Activated T-cell treated with anti-CD3 and anti-CD28 coated beads, Interleukin-2, amount 50 U/mL, for 72 hours (primary cell): ENCODE results near the gene CCL14. TPM values are rescaled to one million over a fixed set of nuclear protein-coding genes. Genes with fewer than 3 reads are reported as not detected.
A peak's percentile ranks its signal among the peaks of the same experiment; 100 is the strongest.
"Not testable (repeated sequence)": the region's sequence is repeated elsewhere in the genome, so short reads cannot be mapped to it uniquely, and the experiment has no call there.

Experiments used
- ATAC-seq, 2 donors: fragments of 150-1000 bp; cut with Tn5 transposase; replicated peaks in 1 of 2; 2 replicates each; pipeline ENCODE4 v1.10.0; 2021; ENCODE audit warnings: moderate library complexity in 2 of 2, mild to moderate bottlenecking in 1 of 2
- DNase-seq, 2 donors: peaks; one replicate each; pipeline ENCODE4 v3.0.0; 2021 to 2022; ENCODE audit warnings: mixed read lengths in 1 of 2
- H3K27ac Mint-ChIP-seq: one replicate; pipeline ENCODE4 v1.8.0; 2022; ENCODE audit warnings: mild to moderate bottlenecking, moderate library complexity, mixed read lengths
- H3K27me3 Mint-ChIP-seq: one replicate; pipeline ENCODE4 v1.8.0; 2022; ENCODE audit warnings: low read depth, mixed read lengths
- H3K36me3 Mint-ChIP-seq, 2 donors: one replicate each; pipeline ENCODE4 v1.8.0; 2022; ENCODE audit warnings: mixed read lengths in 2 of 2, mild to moderate bottlenecking in 1 of 2; ENCODE audit not compliant: insufficient read depth in 2 of 2
- H3K4me1 Mint-ChIP-seq: one replicate; pipeline ENCODE4 v1.8.0; 2022; ENCODE audit warnings: low read depth, mixed read lengths
- H3K4me3 Mint-ChIP-seq, 2 donors: one replicate each; pipeline ENCODE4 v1.8.0; 2022; ENCODE audit warnings: mild to moderate bottlenecking in 2 of 2, mixed read lengths in 2 of 2, moderate library complexity in 2 of 2
- H3K9me3 Mint-ChIP-seq, 2 donors: one replicate each; pipeline ENCODE4 v1.8.0; 2022; ENCODE audit warnings: mixed read lengths in 2 of 2
- total RNA-seq, 2 donors: library from RNA; stranded (reverse); gene quantifications; one replicate each; pipeline ENCODE4 v1.2.3, GENCODE V29; 2022

Gene CCL14
- total RNA-seq, 2 donors from 2014 or later, result not detected

DNA sequence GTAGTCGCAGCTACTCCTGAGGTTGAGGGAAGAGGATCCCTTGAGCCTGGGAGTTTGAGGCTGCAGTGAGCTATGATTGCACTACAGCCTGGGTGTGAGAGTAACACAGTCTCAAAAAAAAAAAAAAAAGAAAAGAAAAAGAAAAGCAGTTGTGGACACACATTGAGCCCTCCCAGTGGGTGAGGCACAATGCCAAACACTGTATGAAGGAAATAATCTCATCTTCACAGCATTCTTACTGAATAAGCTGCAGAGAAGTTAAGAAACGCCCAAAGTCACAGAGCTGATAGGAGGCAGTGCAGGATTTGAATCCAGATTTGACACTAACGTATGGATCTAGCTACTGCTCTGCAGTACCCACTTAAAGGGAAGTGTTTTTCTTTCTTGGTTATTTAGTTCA lies 37.1 kb downstream of the CCL14 start:
- H3K27ac Mint-ChIP-seq, result no peak overlapping the region
- H3K4me1 Mint-ChIP-seq, result no peaks in the 10 kb centered on the region
- DNase-seq, result no peak
- no peaks in the 10 kb centered on the region for H3K9me3 Mint-ChIP-seq
- H3K36me3 Mint-ChIP-seq, result no peaks in the 10 kb centered on the region
- no peak overlapping the region for H3K4me3 Mint-ChIP-seq
- H3K27me3 Mint-ChIP-seq, result no peaks in the 10 kb centered on the region
- no peak for ATAC-seq

DNA sequence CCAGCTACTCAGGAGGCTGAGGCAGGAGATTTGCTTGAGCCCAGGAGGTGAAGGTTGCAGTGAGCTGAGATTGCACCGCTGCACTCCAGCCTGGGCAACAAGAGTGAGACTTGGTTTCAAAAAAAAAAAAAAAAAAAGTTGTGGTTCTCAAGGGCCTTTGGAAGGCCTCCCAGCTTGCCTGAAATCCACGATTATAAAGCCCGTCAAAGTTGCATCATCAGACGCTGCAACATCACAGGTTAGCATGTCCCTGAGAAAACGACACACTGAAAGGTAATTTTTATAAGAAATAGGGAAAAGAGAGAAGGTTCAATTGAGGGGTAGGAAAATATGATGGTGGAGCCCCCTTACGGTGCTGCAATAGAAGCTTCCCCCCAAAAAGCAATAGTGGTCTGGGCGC lies 38.4 kb downstream of the CCL14 start:
- no peak for ATAC-seq
- no peaks in the 10 kb centered on the region for H3K4me1 Mint-ChIP-seq
- DNase-seq, result no peak
- H3K9me3 Mint-ChIP-seq, result no peaks in the 10 kb centered on the region
- H3K27me3 Mint-ChIP-seq, result no peaks in the 10 kb centered on the region
- no peak overlapping the region for H3K27ac Mint-ChIP-seq
- H3K4me3 Mint-ChIP-seq, result no peak overlapping the region
- no peaks in the 10 kb centered on the region for H3K36me3 Mint-ChIP-seq

DNA sequence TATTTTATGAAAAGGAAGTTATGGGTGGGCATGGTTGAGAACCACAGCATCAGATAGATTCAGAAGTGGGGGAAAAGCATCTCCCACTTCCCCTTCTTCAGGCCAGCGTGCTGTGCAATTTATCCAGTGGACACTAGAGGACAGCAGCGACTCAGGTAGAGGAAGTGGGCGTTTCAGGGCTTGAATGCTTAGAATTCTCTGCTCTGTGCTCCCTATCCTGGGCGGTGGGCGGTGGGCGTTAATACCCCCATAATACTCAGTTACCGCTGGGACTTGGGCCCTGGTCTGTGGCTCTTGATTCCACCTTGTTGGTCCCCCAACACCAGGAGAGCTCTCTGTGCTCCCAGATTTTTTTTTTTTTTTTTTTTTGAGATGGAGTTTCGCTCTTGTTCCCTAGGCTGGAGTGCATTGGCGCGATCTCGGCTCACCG lies 39.4 kb downstream of the CCL14 start:
- peak; percentile 52 to 55 for DNase-seq
- H3K9me3 Mint-ChIP-seq, result no peaks in the 10 kb centered on the region
- ATAC-seq, result peak; percentile 51 to 69
- H3K27ac Mint-ChIP-seq, result no peak overlapping the region
- H3K36me3 Mint-ChIP-seq, result no peaks in the 10 kb centered on the region
- no peaks in the 10 kb centered on the region for H3K27me3 Mint-ChIP-seq
- no peak overlapping the region for H3K4me3 Mint-ChIP-seq
- no peaks in the 10 kb centered on the region for H3K4me1 Mint-ChIP-seq

DNA sequence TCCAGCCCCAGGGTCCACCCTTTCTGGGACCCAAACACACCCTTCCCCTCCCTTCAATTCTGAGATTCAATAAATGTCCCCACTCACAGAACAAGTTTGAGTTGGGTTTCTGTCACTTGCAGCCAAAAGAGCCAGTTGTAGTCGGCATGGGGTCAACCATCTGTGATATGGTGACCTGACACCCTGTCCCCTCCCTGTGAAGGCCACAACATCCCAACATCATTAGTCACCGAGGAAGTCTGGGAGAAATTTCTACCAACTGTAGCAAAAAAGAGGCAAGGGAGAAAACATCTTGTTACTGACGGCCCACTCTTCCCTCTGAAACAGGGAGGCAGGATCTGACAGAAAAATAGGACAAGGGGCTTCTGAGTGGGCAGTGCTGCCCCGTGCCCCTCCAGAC lies 42.4 kb downstream of the CCL14 start:
- Mint-ChIP-seq H3K27ac (no peak overlapping the region), H3K9me3 (no peaks in the 10 kb centered on the region), H3K36me3 (no peaks in the 10 kb centered on the region), H3K27me3 (no peaks in the 10 kb centered on the region), H3K4me3 (no peak overlapping the region), H3K4me1 (no peaks in the 10 kb centered on the region)
- DNase-seq (no peak), ATAC-seq (no peak)

DNA sequence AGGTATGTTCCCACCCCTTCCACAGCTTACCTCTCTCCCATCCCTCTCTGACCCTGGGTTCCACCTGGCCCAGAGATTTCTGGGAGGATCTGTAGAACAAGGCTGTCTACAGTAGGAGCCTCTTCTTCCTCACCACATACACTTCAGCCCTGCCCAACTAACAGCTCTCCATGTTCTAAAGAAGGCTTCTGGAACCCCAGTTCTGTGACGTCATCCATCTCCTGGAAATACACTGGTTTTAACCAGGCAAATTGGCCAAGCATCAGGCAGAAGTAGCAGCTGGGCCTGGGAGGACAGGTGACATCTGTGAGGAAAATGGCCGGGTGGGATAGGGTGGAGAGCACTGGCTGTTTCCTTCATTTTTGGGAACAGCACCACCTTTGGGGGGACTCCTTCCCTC lies 43.0 kb downstream of the CCL14 start, which contains the start of gene LYZL6:
TSS of gene LYZL6 (minus strand) at position 177 of the 400 bp plus-strand sequence. CDS start 4,357 bp downstream, outside the sequence.
- no peaks in the 10 kb centered on the region for H3K27me3 Mint-ChIP-seq
- DNase-seq (no peak), ATAC-seq (no peak)
- H3K9me3 Mint-ChIP-seq, result no peaks in the 10 kb centered on the region
- no peaks in the 10 kb centered on the region for H3K36me3 Mint-ChIP-seq
- no peak within 1 kb of the TSS for H3K4me3 Mint-ChIP-seq
- H3K4me1 Mint-ChIP-seq, result no peaks in the 10 kb centered on the region
- H3K27ac Mint-ChIP-seq, result no peak within 1 kb of the TSS

DNA sequence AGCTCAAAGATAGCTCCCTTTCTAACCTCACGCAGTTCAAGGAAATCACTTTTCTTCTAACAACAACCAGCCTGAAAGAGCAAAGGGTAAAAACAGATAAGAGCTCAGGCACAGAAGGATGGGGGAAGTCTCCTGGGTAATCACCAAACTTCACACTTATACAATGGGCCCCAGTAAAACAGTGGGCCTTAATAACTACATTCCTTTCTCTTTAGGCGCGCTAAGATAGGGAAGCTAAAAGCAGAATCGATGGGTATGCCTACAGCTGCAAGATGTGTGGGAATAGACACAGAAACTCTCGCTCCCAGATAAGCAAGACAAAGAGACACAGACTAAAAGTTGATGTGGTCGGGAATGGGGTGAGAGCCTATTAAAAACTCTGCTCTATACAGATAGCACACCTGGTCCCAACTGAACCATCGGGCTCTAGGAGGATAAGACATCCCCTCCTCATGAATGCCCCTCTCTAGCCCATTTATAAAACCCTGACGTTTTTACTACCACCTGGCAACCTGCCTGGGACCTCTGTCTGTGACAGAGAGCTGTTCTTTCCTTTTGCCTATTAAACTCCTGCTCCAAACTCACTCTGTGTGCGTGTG lies 43.8 kb downstream of the CCL14 start:
- Mint-ChIP-seq H3K4me1 (no peaks in the 10 kb centered on the region), H3K36me3 (no peaks in the 10 kb centered on the region), H3K9me3 (no peaks in the 10 kb centered on the region), H3K4me3 (no peak overlapping the region), H3K27ac (no peak overlapping the region), H3K27me3 (no peaks in the 10 kb centered on the region)
- no peak for DNase-seq
- ATAC-seq, result no peak

DNA sequence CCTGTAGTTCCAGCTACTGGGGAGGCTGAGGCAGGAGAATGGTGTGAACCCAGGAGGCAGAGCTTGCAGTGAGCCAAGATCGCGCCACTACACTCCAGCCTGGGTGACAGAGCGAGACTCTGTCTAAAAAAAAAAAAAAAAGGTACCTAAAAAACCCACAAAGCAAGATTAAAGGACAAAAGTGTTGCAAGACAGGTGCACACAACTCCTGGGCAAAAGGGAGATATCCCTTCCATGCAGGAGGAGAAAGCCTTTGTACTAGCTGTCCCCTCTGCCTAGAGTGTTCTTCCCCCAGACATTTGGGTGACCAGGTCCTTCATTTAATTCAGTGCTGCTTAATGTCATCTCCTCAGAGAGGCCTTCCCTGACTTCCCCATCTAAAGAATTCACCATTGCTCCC lies 48.0 kb downstream of the CCL14 start:
- H3K4me3 Mint-ChIP-seq, H3K4me1 Mint-ChIP-seq, H3K9me3 Mint-ChIP-seq, H3K36me3 Mint-ChIP-seq, H3K27me3 Mint-ChIP-seq, H3K27ac Mint-ChIP-seq, ATAC-seq, DNase-seq: not testable (repeated sequence)

DNA sequence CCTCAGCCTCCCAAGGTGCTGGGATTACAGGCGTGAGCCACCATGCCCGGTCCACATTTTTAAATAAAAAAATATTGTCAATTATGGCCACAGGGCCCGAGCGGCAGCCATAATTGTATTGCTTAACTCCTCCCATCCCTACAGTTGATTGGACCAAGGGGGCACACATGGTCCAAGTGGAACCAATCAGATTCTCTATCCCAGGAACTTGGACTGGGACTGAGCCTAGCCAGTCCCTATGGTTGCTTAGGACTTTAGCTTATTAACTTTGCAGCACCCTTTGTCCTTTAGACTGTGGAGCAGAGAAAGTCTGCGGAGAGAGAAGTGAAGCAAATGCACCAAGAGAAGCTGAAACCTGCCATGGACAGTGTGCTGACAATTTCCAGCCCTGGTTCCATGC lies 50.5 kb downstream of the CCL14 start:
- DNase-seq (no peak), ATAC-seq (no peak)
- H3K27ac Mint-ChIP-seq, result no peak overlapping the region
- H3K9me3 Mint-ChIP-seq, result no peaks in the 10 kb centered on the region
- no peaks in the 10 kb centered on the region for H3K27me3 Mint-ChIP-seq
- no peak overlapping the region for H3K4me3 Mint-ChIP-seq
- H3K36me3 Mint-ChIP-seq, result no peaks in the 10 kb centered on the region
- peaks cover 3% of the 10 kb centered on the region for H3K4me1 Mint-ChIP-seq

DNA sequence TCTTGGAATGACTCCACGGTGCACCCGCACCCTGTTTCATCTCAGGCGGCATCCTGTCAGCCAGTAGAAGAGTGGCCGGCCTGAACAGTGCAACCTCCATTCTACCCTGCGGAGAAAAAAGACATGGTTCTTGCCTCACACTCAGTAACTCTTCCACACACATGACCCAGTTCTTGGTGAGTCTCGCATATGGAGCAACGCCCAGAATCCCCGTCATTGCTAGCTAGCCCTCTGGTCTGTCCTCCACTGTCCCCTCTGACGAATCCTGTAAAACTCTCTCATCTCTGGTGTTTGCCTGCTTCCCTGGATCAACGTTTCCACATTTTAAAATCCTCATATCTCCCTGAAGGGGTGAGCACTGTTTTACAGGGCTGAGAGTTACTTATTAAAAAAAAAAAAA lies 51.8 kb downstream of the CCL14 start:
- peaks cover 16% of the 10 kb centered on the region for H3K4me1 Mint-ChIP-seq
- no peak for DNase-seq
- no peak overlapping the region for H3K4me3 Mint-ChIP-seq
- H3K27me3 Mint-ChIP-seq, result no peaks in the 10 kb centered on the region
- no peaks in the 10 kb centered on the region for H3K36me3 Mint-ChIP-seq
- H3K27ac Mint-ChIP-seq, result no peak overlapping the region
- no peak for ATAC-seq
- H3K9me3 Mint-ChIP-seq, result no peaks in the 10 kb centered on the region

Other genes starting within 250 kb of the CCL14 start
- under 1 TPM; 0.09 to 0.17 TPM for gene GAS2L2, start 233.5 kb downstream of the CCL14 start, total RNA-seq
- not detected for gene C17orf50, start 225.8 kb downstream of the CCL14 start, total RNA-seq
- gene MMP28, start 191.1 kb downstream of the CCL14 start, total RNA-seq, result under 1 TPM in 1 of 2 donors, not detected in 1; 0.96 TPM
- 100 to 1,000 TPM; 310 to 312 TPM for gene TAF15, start 177.2 kb downstream of the CCL14 start, total RNA-seq
- gene HEATR9, start 117.8 kb downstream of the CCL14 start, total RNA-seq, result 1 to 10 TPM in 1 of 2 donors, under 1 TPM in 1; 0.46 to 1.8 TPM
- 100 to 1,000 TPM in 1 of 2 donors, 10 to 100 TPM in 1; 63.3 to 178 TPM for gene CCL5, start 106.4 kb downstream of the CCL14 start, total RNA-seq
- 1 to 10 TPM; 7.6 to 8.4 TPM for gene RDM1, start 56.0 kb downstream of the CCL14 start, total RNA-seq
- not detected for gene LYZL6, start 43.0 kb downstream of the CCL14 start, total RNA-seq
- gene CCL16, start 5.2 kb downstream of the CCL14 start, total RNA-seq, result not detected
- not detected for gene CCL15, start 14.8 kb upstream of the CCL14 start, total RNA-seq
- not detected for gene CCL23, start 31.2 kb upstream of the CCL14 start, total RNA-seq
- 1 to 10 TPM in 1 of 2 donors, under 1 TPM in 1; 0.48 to 1.5 TPM for gene CCL18, start 77.5 kb upstream of the CCL14 start, total RNA-seq
- 100 to 1,000 TPM in 1 of 2 donors, 10 to 100 TPM in 1; 79.6 to 336 TPM for gene CCL3, start 103.4 kb upstream of the CCL14 start, total RNA-seq
- 100 to 1,000 TPM in 1 of 2 donors, 10 to 100 TPM in 1; 63.9 to 200 TPM for gene CCL4, start 117.1 kb upstream of the CCL14 start, total RNA-seq
- gene TBC1D3B, start 189.9 kb upstream of the CCL14 start, total RNA-seq, result 10 to 100 TPM; 10.8 to 21.4 TPM
- 10 to 100 TPM in 1 of 2 donors, 1 to 10 TPM in 1; 7.0 to 55.5 TPM for gene CCL3L1, start 210.0 kb upstream of the CCL14 start, total RNA-seq
- gene CCL4L2, start 224.3 kb upstream of the CCL14 start, total RNA-seq, result 10 to 100 TPM in 1 of 2 donors, 1 to 10 TPM in 1; 9.1 to 77.2 TPM